WTC11 (cell line): ENCODE data around the gene CHMP2B. TPM values are rescaled to one million over a fixed set of nuclear protein-coding genes. Genes with fewer than 3 reads are reported as not detected.

Experiments
- ATAC-seq: fragments of 200-7000 bp; cut with Tn5 transposase; 2 replicates; pipeline ENCODE4 v1.10.0; 2021; ENCODE audit warnings: mild to moderate bottlenecking, moderate library complexity
- CTCF ChIA-PET: fragments of 300-600 bp; sonication (Branson Sonifier 250); formaldehyde crosslinking; loops from one replicate; lab custom pipeline; 2021; ENCODE audit warnings: antibody characterized with exemption; lab: Charles Lee
- POLR2A ChIA-PET: fragments of 350-600 bp; sonication (Branson Sonifier 250); formaldehyde crosslinking; loops from one replicate; lab custom pipeline; 2021; ENCODE audit warnings: antibody characterized with exemption; lab: Charles Lee
- DNase-seq: peaks from one replicate; pipeline ENCODE4 v3.0.0; 2021; ENCODE audit warnings: low spot score
- H3K27ac Mint-ChIP-seq: 2 replicates; pipeline ENCODE4 v1.8.0; 2021; ENCODE audit warnings: mixed read lengths
- H3K27me3 Mint-ChIP-seq: 2 replicates; pipeline ENCODE4 v1.8.0; 2021; ENCODE audit warnings: low read depth, mild to moderate bottlenecking, moderate library complexity, mixed read lengths
- H3K36me3 Mint-ChIP-seq: 2 replicates; pipeline ENCODE4 v1.8.0; 2021; ENCODE audit warnings: mixed read lengths
- H3K4me1 Mint-ChIP-seq: 2 replicates; pipeline ENCODE4 v1.8.0; 2022; ENCODE audit warnings: mixed read lengths
- H3K4me3 Mint-ChIP-seq: 2 replicates; pipeline ENCODE4 v1.8.0; 2021; ENCODE audit warnings: mild to moderate bottlenecking, moderate library complexity, mixed read lengths
- H3K9me3 Mint-ChIP-seq: 2 replicates; pipeline ENCODE4 v1.8.0; 2021; ENCODE audit warnings: mixed read lengths
- AR ChIP-seq: fragments of 250-450 bp; sonication (Bioruptor Pico); IDR thresholded peaks from 2 replicates; pipeline ENCODE4 v1.9.0; 2021; ENCODE audit warnings: mild to moderate bottlenecking
- ARID4B ChIP-seq: sonication (generic); formaldehyde crosslinking; IDR thresholded peaks from 2 replicates; pipeline ENCODE4 v1.8.0; 2023; ENCODE audit warnings: missing genetic modification reagents, mild to moderate bottlenecking, borderline replicate concordance
- ATF3 ChIP-seq: sonication (generic); formaldehyde crosslinking; conservative IDR thresholded peaks from 2 replicates; pipeline ENCODE4 v1.8.1; 2022; ENCODE audit warnings: mild to moderate bottlenecking, missing genetic modification reagents
- CREB1 ChIP-seq: sonication (generic); formaldehyde crosslinking; IDR thresholded peaks from 2 replicates; pipeline ENCODE4 v1.8.0; 2023; ENCODE audit warnings: mild to moderate bottlenecking, missing genetic modification reagents
- CREM ChIP-seq: sonication (generic); formaldehyde crosslinking; IDR thresholded peaks from 2 replicates; pipeline ENCODE4 v1.8.1; 2022; ENCODE audit warnings: mild to moderate bottlenecking, missing genetic modification reagents, moderate library complexity
- CTCF ChIP-seq: fragments of 200-600 bp; IDR thresholded peaks from 2 replicates; pipeline ENCODE4 v1.8.0; 2022; ENCODE audit warnings: antibody characterized with exemption
- E2F4 ChIP-seq: sonication (generic); formaldehyde crosslinking; IDR thresholded peaks from 2 replicates; pipeline ENCODE4 v1.8.1; 2022; ENCODE audit warnings: low read depth, mild to moderate bottlenecking, moderate library complexity, missing genetic modification reagents, borderline replicate concordance
- E2F5 ChIP-seq: sonication (generic); formaldehyde crosslinking; IDR thresholded peaks from 2 replicates; pipeline ENCODE4 v1.8.1; 2022; ENCODE audit warnings: mild to moderate bottlenecking, moderate library complexity, missing genetic modification reagents
- FOXK1 ChIP-seq: sonication (generic); formaldehyde crosslinking; IDR thresholded peaks from 2 replicates; pipeline ENCODE4 v1.8.0; 2022; ENCODE audit warnings: mild to moderate bottlenecking, moderate library complexity, missing genetic modification reagents
- FOXP1 ChIP-seq: sonication (generic); formaldehyde crosslinking; IDR thresholded peaks from 2 replicates; pipeline ENCODE4 v1.8.0; 2022; ENCODE audit warnings: missing genetic modification reagents, mild to moderate bottlenecking, moderate library complexity, borderline replicate concordance
- FOXP4 ChIP-seq: sonication (generic); formaldehyde crosslinking; IDR thresholded peaks from 2 replicates; pipeline ENCODE4 v1.8.0; 2022; ENCODE audit warnings: mild to moderate bottlenecking, missing genetic modification reagents
- GRHL2 ChIP-seq: fragments of 250-450 bp; sonication (Bioruptor Pico); IDR thresholded peaks from 2 replicates; pipeline ENCODE4 v1.8.0; 2022; ENCODE audit warnings: mild to moderate bottlenecking, moderate library complexity; ENCODE audit not compliant: insufficient replicate concordance, severe bottlenecking
- NR3C1 ChIP-seq: sonication (generic); formaldehyde crosslinking; conservative IDR thresholded peaks from 2 replicates; pipeline ENCODE4 v1.8.1; 2023; ENCODE audit warnings: low read depth, mild to moderate bottlenecking, missing genetic modification reagents
- PRRX2 ChIP-seq: fragments of 250-450 bp; sonication (Bioruptor Pico); IDR thresholded peaks from 2 replicates; pipeline ENCODE4 v1.8.0; 2021; ENCODE audit warnings: mild to moderate bottlenecking
- ZNF317 ChIP-seq: sonication (generic); formaldehyde crosslinking; IDR thresholded peaks from 2 replicates; pipeline ENCODE4 v1.8.1; 2023; ENCODE audit warnings: low read depth, mild to moderate bottlenecking, moderate library complexity, missing genetic modification reagents, borderline replicate concordance
- total RNA-seq: library from RNA; stranded (reverse); gene quantifications from 3 replicates; pipeline ENCODE4 v1.2.3, GENCODE V29; 2021

CHMP2B gene
- total RNA-seq, 1 experiment from 2014 or later: 37.8 TPM

- TF ChIP-seq PRRX2 (CRISPR knock-in tag): no peak
- TF ChIP-seq AR (CRISPR knock-in tag): no peak
- H3K9me3 Mint-ChIP-seq: peaks cover 27% of the 10 kb centered on the region
- ChIA-PET CTCF (no interaction called here), POLR2A (no interaction called here)
- peaks cover 27% of the 10 kb centered on the region for H3K36me3 Mint-ChIP-seq
- H3K4me3 Mint-ChIP-seq: no peak overlapping the region
- H3K27me3 Mint-ChIP-seq: no peaks in the 10 kb centered on the region
- H3K4me1 Mint-ChIP-seq: peaks cover 4% of the 10 kb centered on the region; the same call in 1 of the 2 replicates
- no peak overlapping the region for H3K27ac Mint-ChIP-seq
- DNase-seq: no peak
- no peak for ATAC-seq
Measured at GRCh38 chr3:87196879-87197278, 30.2 kb upstream of the CHMP2B start.

- no peaks in the 10 kb centered on the region for H3K27me3 Mint-ChIP-seq
- no peak for ATAC-seq
- H3K9me3 Mint-ChIP-seq: peaks cover 27% of the 10 kb centered on the region
- H3K36me3 Mint-ChIP-seq: peaks cover 27% of the 10 kb centered on the region
- peaks cover 4% of the 10 kb centered on the region; the same call in 1 of the 2 replicates for H3K4me1 Mint-ChIP-seq
- no peak for DNase-seq
- no peak for TF ChIP-seq FOXK1
- no peak for TF ChIP-seq FOXP1 (CRISPR knock-in tag)
- TF ChIP-seq FOXP4 (CRISPR knock-in tag): no peak
- no peak for TF ChIP-seq ARID4B (CRISPR knock-in tag)
- no peak for TF ChIP-seq CREM (CRISPR knock-in tag)
- no peak for TF ChIP-seq E2F4 (CRISPR knock-in tag)
- no peak for TF ChIP-seq E2F5 (CRISPR knock-in tag)
- no peak for TF ChIP-seq ATF3 (CRISPR knock-in tag)
- no peak for TF ChIP-seq CREB1
- TF ChIP-seq NR3C1 (CRISPR knock-in tag): no peak
- TF ChIP-seq GRHL2: no peak
- no peak for TF ChIP-seq ZNF317
- no peak for TF ChIP-seq CTCF
- CTCF ChIA-PET: no interaction called here
- H3K27ac Mint-ChIP-seq: no peak overlapping the region
- no peak overlapping the region for H3K4me3 Mint-ChIP-seq
- POLR2A ChIA-PET: no interaction called here
Measured at GRCh38 chr3:87197531-87197930, 29.6 kb upstream of the CHMP2B start.
